SK-N-SH (cell line): ENCODE data around the gene SLC47A2. TPM values are rescaled to one million over a fixed set of nuclear protein-coding genes. Genes with fewer than 3 reads are reported as not detected.

Source experiments
- CTCF ChIA-PET: fragments of 300-600, 350-600 bp; formaldehyde crosslinking; extraction: SDS; loops from one replicate; lab custom pipeline; 2021; lab: Yijun Ruan, JAX
- POLR2A ChIA-PET: fragments of 350-600 bp; sonication (Branson Sonifier 250); formaldehyde crosslinking; extraction: SDS; loops from one replicate; lab custom pipeline; 2020; ENCODE audit warnings: antibody characterized with exemption, inconsistent platforms; lab: Yijun Ruan, JAX
- DNase-seq: peaks from one replicate; pipeline ENCODE4 v3.0.0; 2012
- H2AFZ ChIP-seq: fragments of 200-600 bp; sonication (generic); 2 replicates; pipeline ENCODE4 v1.8.1; 2016; ENCODE audit warnings: antibody characterized with exemption, mild to moderate bottlenecking, low read depth
- H3F3A ChIP-seq: fragments of 200-600 bp; sonication (generic); replicated peaks from 2 replicates; pipeline ENCODE3; 2016; ENCODE audit warnings: antibody characterized with exemption, mild to moderate bottlenecking; ENCODE audit not compliant: insufficient read depth
- H3K27ac ChIP-seq, 2 experiments: fragments of 200-500 bp in 1 of 2; fragments of 200-600 bp in 1 of 2; sonication (Bioruptor generic) in 1 of 2; sonication (generic), shearing (Covaris generic) in 1 of 2; 2 replicates each; pipeline versions ENCODE4 v1.5.1 to v1.6.1; 2014 to 2016; ENCODE audit warnings: low read depth in 2 of 2, inconsistent platforms in 1 of 2, low read length in 1 of 2, mild to moderate bottlenecking in 1 of 2, mixed read lengths in 1 of 2
- H3K27me3 ChIP-seq: fragments of 200-600 bp; sonication (generic), shearing (Covaris generic); 2 replicates; pipeline ENCODE4 v1.6.1; 2016; ENCODE audit warnings: mixed run types; ENCODE audit not compliant: insufficient read depth
- H3K36me3 ChIP-seq, 2 experiments: fragments of 200-500 bp in 1 of 2; fragments of 200-600 bp in 1 of 2; sonication (Bioruptor generic) in 1 of 2; sonication (generic) in 1 of 2; replicated peaks in 1 of 2; 2 replicates each; pipeline versions ENCODE3 to v1.5.1; 2014 to 2016; ENCODE audit warnings: low read length in 1 of 2, mild to moderate bottlenecking in 1 of 2; ENCODE audit not compliant: insufficient read depth in 2 of 2, control insufficient read depth in 1 of 2
- H3K4me1 ChIP-seq, 2 experiments: fragments of 200-500 bp in 1 of 2; fragments of 200-600 bp in 1 of 2; sonication (Bioruptor generic) in 1 of 2; sonication (generic), shearing (Covaris generic) in 1 of 2; 2 replicates each; pipeline versions ENCODE4 v1.5.1 to v1.6.1; 2014 to 2016; ENCODE audit warnings: low read depth in 1 of 2, low read length in 1 of 2, mixed run types in 1 of 2; ENCODE audit not compliant: insufficient read depth in 2 of 2, control insufficient read depth in 1 of 2
- H3K4me2 ChIP-seq: fragments of 200-600 bp; sonication (generic), shearing (Covaris generic); 2 replicates; pipeline ENCODE4 v1.6.1; 2017; ENCODE audit warnings: mixed run types
- H3K4me3 ChIP-seq, 2 experiments: fragments of 200-500 bp in 1 of 2; fragments of 200-600 bp in 1 of 2; sonication (Bioruptor generic) in 1 of 2; sonication (generic), shearing (Covaris generic) in 1 of 2; 2 replicates each; pipeline versions ENCODE4 v1.5.1 to v1.8.1; 2014 to 2016; ENCODE audit warnings: low read depth in 2 of 2, inconsistent platforms in 1 of 2, low read length in 1 of 2, mild to moderate bottlenecking in 1 of 2, mixed read lengths in 1 of 2, moderate library complexity in 1 of 2
- H3K79me2 ChIP-seq: fragments of 200-600 bp; sonication (generic); 2 replicates; pipeline ENCODE4 v1.8.1; 2017; ENCODE audit warnings: mild to moderate bottlenecking; ENCODE audit not compliant: insufficient read depth
- H3K9ac ChIP-seq: fragments of 200-600 bp; sonication (generic); 2 replicates; pipeline ENCODE4 v1.6.1; 2017; ENCODE audit warnings: mixed run types
- H3K9me2 ChIP-seq: fragments of 200-600 bp; sonication (generic); 2 replicates; pipeline ENCODE4 v1.6.1; 2017; ENCODE audit warnings: mixed run types
- H3K9me3 ChIP-seq: fragments of 200-600 bp; sonication (generic); 2 replicates; pipeline ENCODE4 v1.6.1; 2017; ENCODE audit warnings: mixed run types, mild to moderate bottlenecking, moderate library complexity
- H4K20me1 ChIP-seq: fragments of 200-600 bp; sonication (generic); 2 replicates; pipeline ENCODE4 v1.6.1; 2017; ENCODE audit warnings: mild to moderate bottlenecking, mixed run types; ENCODE audit not compliant: insufficient read depth
- CHD2 ChIP-seq: fragments of 150-350 bp; IDR thresholded peaks from 2 replicates; pipeline ENCODE4 v1.6.1; 2018; ENCODE audit warnings: low read length; ENCODE audit not compliant: partially characterized antibody
- CTCF ChIP-seq: fragments of 200-600 bp; sonication (generic); IDR thresholded peaks from 2 replicates; pipeline ENCODE4 v1.6.1; 2017; ENCODE audit warnings: antibody characterized with exemption, mild to moderate bottlenecking, moderate library complexity
- ELF1 ChIP-seq: IDR thresholded peaks from 2 replicates; pipeline ENCODE4 v1.4.0; 2012
- EP300 ChIP-seq, 2 experiments: IDR thresholded peaks; 2 replicates each; pipeline versions ENCODE4 v1.4.0 to v1.6.1; 2012; ENCODE audit warnings: borderline replicate concordance in 1 of 2, low read depth in 1 of 2, low read length in 1 of 2
- EZH2phosphoT487 ChIP-seq: fragments of 200-600 bp; sonication (generic); IDR thresholded peaks from 2 replicates; pipeline ENCODE4 v1.6.1; 2017; ENCODE audit warnings: low read depth, mixed run types, mild to moderate bottlenecking, antibody characterized with exemption, moderate library complexity, borderline replicate concordance
- FOSL2 ChIP-seq: IDR thresholded peaks from 2 replicates; pipeline ENCODE4 v1.4.0; 2012; ENCODE audit warnings: low read depth, mild to moderate bottlenecking, moderate library complexity, borderline replicate concordance
- FOXJ3 ChIP-seq: sonication (generic); formaldehyde crosslinking; IDR thresholded peaks from 2 replicates; pipeline ENCODE4 v1.5.1; 2020; ENCODE audit warnings: mild to moderate bottlenecking, missing genetic modification reagents
- IRF3 ChIP-seq: fragments of 150-350 bp; IDR thresholded peaks from 2 replicates; pipeline ENCODE4 v1.6.1; 2016; ENCODE audit warnings: mild to moderate bottlenecking, low read depth, low read length
- JUND ChIP-seq: IDR thresholded peaks from 2 replicates; pipeline ENCODE4 v1.4.0; 2012
- MEF2A ChIP-seq: IDR thresholded peaks from 2 replicates; pipeline ENCODE4 v1.4.0; 2012; ENCODE audit warnings: low read depth, borderline replicate concordance
- MXI1 ChIP-seq: IDR thresholded peaks from 2 replicates; pipeline ENCODE4 v1.6.1; 2012; ENCODE audit warnings: mild to moderate bottlenecking, low read depth, low read length, improper control_type of control experiment
- NFIC ChIP-seq: IDR thresholded peaks from 2 replicates; pipeline ENCODE4 v1.4.0; 2012; ENCODE audit warnings: borderline replicate concordance
- POLR2AphosphoS5 ChIP-seq: IDR thresholded peaks from 2 replicates; pipeline ENCODE4 v1.6.1; 2012; ENCODE audit warnings: low read depth, low read length
- REST ChIP-seq: IDR thresholded peaks from 2 replicates; pipeline ENCODE4 v1.6.1; 2012; ENCODE audit warnings: mild to moderate bottlenecking, low read depth, low read length, moderate library complexity
- RXRA ChIP-seq: IDR thresholded peaks from 2 replicates; pipeline ENCODE4 v1.4.0; 2012; ENCODE audit warnings: low read depth, mild to moderate bottlenecking, borderline replicate concordance
- TEAD4 ChIP-seq: IDR thresholded peaks from 2 replicates; pipeline ENCODE4 v1.4.0; 2012; ENCODE audit warnings: mild to moderate bottlenecking, borderline replicate concordance; ENCODE audit not compliant: insufficient read depth
- USF2 ChIP-seq: fragments of 150-350 bp; IDR thresholded peaks from 2 replicates; pipeline ENCODE4 v1.6.1; 2017; ENCODE audit warnings: antibody characterized with exemption, low read length, low read depth, borderline replicate concordance
- YY1 ChIP-seq: IDR thresholded peaks from 2 replicates; pipeline ENCODE4 v1.4.0; 2012; ENCODE audit warnings: low read depth, mild to moderate bottlenecking
- WGBS: methylation state at CpG from one replicate; pipeline ENCODE4 v1.1.6; 2017; ENCODE audit warnings: low lambda C conversion rate; 5-methylcytosine and 5-hydroxymethylcytosine counted together
- polyA plus RNA-seq, 3 experiments: library from polyadenylated mRNA; depleted of rRNA; stranded (reverse); fragments of >200 nt; gene quantifications; 2 replicates each; pipeline ENCODE4 v1.2.3, GENCODE V29; 2012

SLC47A2 gene
- polyA plus RNA-seq, 1 of the 3 experiments (the other 2 are of a cell fraction): not detected

- no peak overlapping the region for H3K9ac ChIP-seq
- H3K27me3 ChIP-seq: no peaks in the 10 kb centered on the region
- H3K4me2 ChIP-seq: no peak overlapping the region
- H3K9me3 ChIP-seq: no peaks in the 10 kb centered on the region
- H3K36me3 ChIP-seq: peaks cover 7 to 34% of the 10 kb centered on the region in 2 experiments
- ChIA-PET CTCF (interaction anchor here (0.8 to 1.9 kb wide), 5 partner anchors 12 to 298 kb away, joined by 3 to 7 read pairs (median 5); partner anchors contain the start of genes ALDH3A2 and B9D1), POLR2A (no interaction called here)
- no peaks in the 10 kb centered on the region for H3K79me2 ChIP-seq
- peaks cover 0 to 4% of the 10 kb centered on the region in 2 experiments; a peak in 1 of 4 replicates for H3K4me1 ChIP-seq
- no peaks in the 10 kb centered on the region for H3K9me2 ChIP-seq
- no peak overlapping the region for H2AFZ ChIP-seq
- DNase-seq: no peak
- no peaks in the 10 kb centered on the region for H4K20me1 ChIP-seq
- no peak overlapping the region for H3K27ac ChIP-seq
- no peak overlapping the region for H3K4me3 ChIP-seq
- H3F3A ChIP-seq: peaks cover 5% of the 10 kb centered on the region
- WGBS: 97% methylated on average over 3 of the region's 3 CpGs
- no peak for TF ChIP-seq MEF2A
Observed at GRCh38 chr17:19661121-19661520, 55.3 kb downstream of the SLC47A2 start.

GRCh38 chr17:19660219-19660870 lies 56.0 kb downstream of the SLC47A2 start:
- no peak overlapping the region for H3K9ac ChIP-seq
- no peaks in the 10 kb centered on the region for H3K79me2 ChIP-seq
- H4K20me1 ChIP-seq: no peaks in the 10 kb centered on the region
- no peaks in the 10 kb centered on the region for H3K27me3 ChIP-seq
- ChIA-PET CTCF (interaction anchor here (0.8 to 1.9 kb wide), 4 partner anchors 11 to 298 kb away, joined by 3 to 7 read pairs (median 6); partner anchors contain the start of genes ALDH3A2 and B9D1), POLR2A (no interaction called here)
- peaks cover 5% of the 10 kb centered on the region for H3F3A ChIP-seq
- no peak for DNase-seq
- peaks cover 0 to 4% of the 10 kb centered on the region in 2 experiments; a peak in 1 of 4 replicates for H3K4me1 ChIP-seq
- H2AFZ ChIP-seq: no peak overlapping the region
- H3K9me3 ChIP-seq: no peaks in the 10 kb centered on the region
- H3K36me3 ChIP-seq: peaks cover 7 to 35% of the 10 kb centered on the region in 2 experiments
- no peak for TF ChIP-seq EP300 (IDR thresholded peaks at IDR 0.05; ENCODE audit: borderline replicate concordance in 1 of 2, low read depth in 1 of 2, low read length in 1 of 2)
- no peak for TF ChIP-seq REST
- TF ChIP-seq MXI1: no peak
- TF ChIP-seq IRF3: no peak
- TF ChIP-seq EZH2phosphoT487: no peak
- no peak for TF ChIP-seq JUND
- no peak for TF ChIP-seq TEAD4
- no peak for TF ChIP-seq CTCF
- no peak for TF ChIP-seq RXRA
- TF ChIP-seq FOXJ3 (CRISPR knock-in tag): no peak
- no peak for TF ChIP-seq YY1
- TF ChIP-seq NFIC: no peak
- TF ChIP-seq POLR2AphosphoS5: no peak
- TF ChIP-seq ELF1: no peak
- no peak for TF ChIP-seq USF2
- TF ChIP-seq CHD2: no peak
- TF ChIP-seq FOSL2: no peak
- no peak overlapping the region for H3K4me2 ChIP-seq
- no peak overlapping the region for H3K4me3 ChIP-seq
- H3K9me2 ChIP-seq: no peaks in the 10 kb centered on the region
- H3K27ac ChIP-seq: no peak overlapping the region
- WGBS: 79% methylated on average over 6 of the region's 6 CpGs
